BE2C (cell line): ENCODE measurements around the gene PIK3C2G.

Experiments
- DNase-seq: peaks from one replicate; pipeline ENCODE4 v3.0.0-alpha.2; 2020
- H3K27me3 ChIP-seq: fragments of 250-450 bp; sonication (Bioruptor Pico); 2 replicates; pipeline ENCODE4 v1.5.1; 2020; ENCODE audit warnings: mild to moderate bottlenecking
- H3K36me3 ChIP-seq: fragments of 250-450 bp; sonication (Bioruptor Pico); 2 replicates; pipeline ENCODE4 v1.5.1; 2020; ENCODE audit warnings: mild to moderate bottlenecking
- H3K4me1 ChIP-seq: fragments of 250-450 bp; sonication (Bioruptor Pico); 2 replicates; pipeline ENCODE4 v1.5.1; 2020
- H3K4me3 ChIP-seq: 2 replicates; pipeline ENCODE4 v1.5.1; 2011; ENCODE audit warnings: low read depth, low read length
- H3K9me3 ChIP-seq: fragments of 250-450 bp; sonication (Bioruptor Pico); 2 replicates; pipeline ENCODE4 v1.5.1; 2020
- TF ChIP-seq, protein P1 (sequence below): IDR thresholded peaks from 2 replicates; pipeline ENCODE4 v1.5.1; 2012; ENCODE audit warnings: mild to moderate bottlenecking, low read depth, low read length

PIK3C2G gene

DNA sequence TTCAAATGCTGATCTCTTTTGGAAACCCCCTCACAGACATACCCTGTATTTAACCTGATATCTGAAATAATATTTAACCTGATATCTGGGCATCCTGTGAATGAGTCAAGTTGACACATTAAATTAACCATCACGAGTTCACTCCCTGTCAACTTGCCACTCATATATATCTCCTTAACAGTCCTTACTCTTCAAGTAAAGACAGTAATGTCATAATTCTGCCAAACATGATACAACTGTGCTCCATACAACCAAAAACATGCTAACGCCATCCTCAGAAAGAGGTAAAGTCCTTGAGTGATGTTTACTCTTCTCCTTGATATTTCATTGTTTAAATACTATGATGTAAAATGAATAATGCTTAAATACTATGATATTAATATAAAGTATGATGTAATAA, 371.5 kb downstream of the PIK3C2G start:
- TF ChIP-seq, protein P1, sequence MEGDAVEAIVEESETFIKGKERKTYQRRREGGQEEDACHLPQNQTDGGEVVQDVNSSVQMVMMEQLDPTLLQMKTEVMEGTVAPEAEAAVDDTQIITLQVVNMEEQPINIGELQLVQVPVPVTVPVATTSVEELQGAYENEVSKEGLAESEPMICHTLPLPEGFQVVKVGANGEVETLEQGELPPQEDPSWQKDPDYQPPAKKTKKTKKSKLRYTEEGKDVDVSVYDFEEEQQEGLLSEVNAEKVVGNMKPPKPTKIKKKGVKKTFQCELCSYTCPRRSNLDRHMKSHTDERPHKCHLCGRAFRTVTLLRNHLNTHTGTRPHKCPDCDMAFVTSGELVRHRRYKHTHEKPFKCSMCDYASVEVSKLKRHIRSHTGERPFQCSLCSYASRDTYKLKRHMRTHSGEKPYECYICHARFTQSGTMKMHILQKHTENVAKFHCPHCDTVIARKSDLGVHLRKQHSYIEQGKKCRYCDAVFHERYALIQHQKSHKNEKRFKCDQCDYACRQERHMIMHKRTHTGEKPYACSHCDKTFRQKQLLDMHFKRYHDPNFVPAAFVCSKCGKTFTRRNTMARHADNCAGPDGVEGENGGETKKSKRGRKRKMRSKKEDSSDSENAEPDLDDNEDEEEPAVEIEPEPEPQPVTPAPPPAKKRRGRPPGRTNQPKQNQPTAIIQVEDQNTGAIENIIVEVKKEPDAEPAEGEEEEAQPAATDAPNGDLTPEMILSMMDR = no peak
- Histone ChIP-seq H3K27me3 (no peaks in the 10 kb centered on the region; the same call in 1 of the 2 replicates), H3K4me1 (no peaks in the 10 kb centered on the region), H3K4me3 (no peak overlapping the region), H3K9me3 (no peaks in the 10 kb centered on the region), H3K36me3 (no peaks in the 10 kb centered on the region)
- no peak for DNase-seq

GRCh38 chr12:18634382-18634781, 373.1 kb downstream of the PIK3C2G start:
- no peak overlapping the region for H3K4me3 ChIP-seq
- no peaks in the 10 kb centered on the region for H3K4me1 ChIP-seq
- no peaks in the 10 kb centered on the region for H3K36me3 ChIP-seq
- no peaks in the 10 kb centered on the region for H3K9me3 ChIP-seq
- TF ChIP-seq, protein P1 = no peak
- no peaks in the 10 kb centered on the region; the same call in 1 of the 2 replicates for H3K27me3 ChIP-seq
- DNase-seq = no peak

DNA sequence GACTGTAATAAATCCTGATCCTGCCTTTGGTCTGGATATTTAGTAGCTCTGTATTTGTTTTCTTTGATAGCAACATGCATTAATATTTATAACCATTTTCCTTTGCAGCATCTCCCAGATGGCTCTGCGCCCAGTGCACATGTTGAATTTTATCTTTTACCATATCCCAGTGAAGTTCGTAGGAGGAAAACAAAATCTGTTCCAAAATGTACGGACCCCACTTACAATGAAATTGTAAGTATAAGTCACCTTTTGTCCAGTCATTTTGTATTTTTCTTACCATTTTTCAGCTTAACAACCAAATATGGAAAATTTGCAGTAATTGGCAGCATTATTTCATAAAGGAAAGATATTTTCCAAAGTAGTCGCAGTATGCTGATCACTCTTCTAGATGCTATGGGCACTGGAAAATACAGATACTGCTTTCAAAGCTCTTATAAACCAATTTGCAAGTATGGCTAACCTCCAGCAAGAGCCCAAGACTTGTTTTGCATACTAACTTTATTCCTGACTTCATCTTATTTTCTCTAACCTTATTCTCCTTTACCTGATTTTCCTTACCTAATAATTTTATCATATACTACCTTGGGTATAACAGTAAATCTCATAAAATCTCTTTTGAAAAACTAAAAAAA, 379.1 kb downstream of the PIK3C2G start:
- no peaks in the 10 kb centered on the region for H3K4me1 ChIP-seq
- H3K36me3 ChIP-seq = no peaks in the 10 kb centered on the region
- TF ChIP-seq, protein P1 = no peak
- no peak for DNase-seq
- H3K4me3 ChIP-seq = no peak overlapping the region
- peaks cover 7% of the 10 kb centered on the region for H3K27me3 ChIP-seq
- no peaks in the 10 kb centered on the region for H3K9me3 ChIP-seq

DNA sequence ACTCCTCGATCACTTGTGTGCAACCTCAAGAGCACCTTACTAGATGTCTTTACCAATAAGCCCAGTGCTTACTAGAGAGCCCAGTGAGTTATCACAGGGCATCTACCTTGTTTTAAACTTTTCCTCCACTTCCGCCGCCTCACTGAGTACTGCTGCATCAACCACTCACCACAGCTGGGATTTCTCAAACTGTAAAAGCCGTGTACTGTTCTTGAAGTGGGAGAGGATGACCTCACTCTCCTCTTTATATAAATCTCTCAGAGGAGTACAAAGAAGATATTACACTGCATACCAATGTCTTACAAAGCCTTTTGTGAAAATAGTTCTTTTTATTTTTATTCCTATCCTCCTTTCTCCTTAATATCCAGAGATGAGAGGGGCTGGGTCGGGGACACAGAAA, 382.4 kb downstream of the PIK3C2G start:
- no peaks in the 10 kb centered on the region for H3K36me3 ChIP-seq
- peaks cover 15% of the 10 kb centered on the region for H3K27me3 ChIP-seq
- no peak overlapping the region for H3K4me3 ChIP-seq
- TF ChIP-seq, protein P1 = no peak
- H3K4me1 ChIP-seq = no peaks in the 10 kb centered on the region
- no peaks in the 10 kb centered on the region for H3K9me3 ChIP-seq
- no peak for DNase-seq

DNA sequence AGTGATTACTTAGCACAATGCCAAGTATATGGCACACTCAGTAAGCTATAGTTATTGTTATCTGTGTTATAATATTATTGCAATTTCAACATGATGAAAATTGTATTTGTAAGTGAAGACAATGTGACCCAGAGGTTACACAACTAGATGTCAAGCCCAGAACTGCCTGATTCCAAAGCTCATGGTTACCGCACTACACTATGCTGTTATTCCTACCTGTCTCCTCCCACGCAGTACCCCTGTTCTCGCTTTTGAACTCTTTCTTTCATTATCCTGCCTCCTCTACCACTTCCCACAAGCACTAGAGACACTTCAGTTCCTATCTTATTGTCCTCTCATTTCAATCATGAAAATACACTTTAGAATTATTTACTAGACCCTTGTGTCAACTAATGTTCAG, 383.2 kb downstream of the PIK3C2G start:
- Histone ChIP-seq H3K9me3 (no peaks in the 10 kb centered on the region), H3K27me3 (peaks cover 18% of the 10 kb centered on the region), H3K36me3 (no peaks in the 10 kb centered on the region), H3K4me1 (no peaks in the 10 kb centered on the region), H3K4me3 (no peak overlapping the region)
- no peak for DNase-seq
- TF ChIP-seq, protein P1 = no peak

- no peak overlapping the region for H3K4me3 ChIP-seq
- TF ChIP-seq, protein P1 = no peak
- peaks cover 14% of the 10 kb centered on the region for H3K27me3 ChIP-seq
- no peaks in the 10 kb centered on the region for H3K9me3 ChIP-seq
- no peaks in the 10 kb centered on the region for H3K36me3 ChIP-seq
- no peak for DNase-seq
- no peaks in the 10 kb centered on the region for H3K4me1 ChIP-seq
Observed at GRCh38 chr12:18646286-18646890, 385.1 kb downstream of the PIK3C2G start.
